T-helper 2 cell (primary cell): ENCODE data around the gene ANKS1B.

Source experiments
- DNase-seq, 5 experiments: peaks; one replicate each; pipeline versions ENCODE4 v3.0.0 to v3.0.0-alpha.2; 2012 to 2022

Gene ANKS1B

DNA sequence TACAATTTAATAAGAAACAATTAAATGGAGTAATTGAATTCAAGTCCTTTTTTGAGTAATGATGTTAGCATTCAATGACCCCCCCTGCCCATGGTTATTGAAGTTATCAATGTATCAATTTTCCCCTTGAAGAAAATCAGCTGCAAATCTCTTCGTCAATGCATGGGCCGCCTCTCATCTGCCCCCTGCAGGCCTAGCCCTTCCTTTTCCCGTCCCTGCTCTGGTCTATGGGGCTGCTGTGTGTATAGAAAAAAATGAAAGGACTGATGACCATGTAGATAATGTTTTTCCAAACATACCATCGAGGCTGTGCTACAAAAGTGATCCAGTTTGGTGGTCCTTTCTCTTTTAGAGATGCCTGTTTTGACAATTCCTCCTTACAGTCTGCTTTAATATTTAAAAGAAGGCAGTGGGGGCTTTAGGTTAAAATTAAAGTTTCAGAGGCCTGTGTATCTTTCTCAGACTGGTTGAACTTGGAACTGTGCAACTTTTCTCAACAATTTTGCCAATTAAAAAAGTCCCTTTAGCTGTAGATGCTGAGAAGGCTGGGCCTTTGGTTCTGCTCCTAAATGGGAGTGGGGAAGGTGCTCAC is 1241.3 kb downstream of the ANKS1B start:
- DNase-seq: peak in 2 of 5 experiments; percentile 15 to 77

DNA sequence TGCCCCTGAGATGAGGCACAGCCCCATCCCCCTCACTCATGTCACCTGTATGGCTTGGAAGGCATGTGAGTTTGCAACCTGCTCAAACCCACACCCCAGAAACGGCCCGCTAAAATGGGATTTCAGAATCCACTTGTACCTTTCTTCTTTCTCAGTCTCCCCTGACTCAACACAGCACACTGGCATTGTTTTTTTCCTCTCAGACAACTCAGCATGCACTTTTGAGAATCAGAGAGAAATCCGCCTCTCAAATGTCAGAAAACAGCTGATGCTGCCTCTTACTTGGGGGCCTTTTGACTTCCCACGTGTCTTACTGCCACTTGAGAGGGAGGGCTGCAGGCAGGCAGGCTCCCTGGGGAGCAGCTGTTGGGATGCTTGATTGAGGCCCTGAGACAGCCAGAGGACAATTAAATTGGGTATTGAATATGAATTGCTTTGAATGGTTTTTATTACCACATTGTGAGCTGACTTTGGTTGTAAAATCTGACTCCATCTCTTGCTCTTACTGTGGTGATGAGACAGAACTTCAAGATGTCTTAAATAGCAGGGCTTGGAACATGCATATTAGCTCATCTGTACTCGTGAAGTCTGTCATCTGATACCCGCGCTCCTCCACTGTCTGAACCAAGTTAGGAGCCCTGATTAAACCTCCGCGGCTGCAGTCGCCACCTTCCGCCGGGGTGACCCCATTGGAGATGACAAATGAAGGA is 1243.0 kb downstream of the ANKS1B start:
- peak in 1 of 5 experiments; percentile 58 for DNase-seq

DNA sequence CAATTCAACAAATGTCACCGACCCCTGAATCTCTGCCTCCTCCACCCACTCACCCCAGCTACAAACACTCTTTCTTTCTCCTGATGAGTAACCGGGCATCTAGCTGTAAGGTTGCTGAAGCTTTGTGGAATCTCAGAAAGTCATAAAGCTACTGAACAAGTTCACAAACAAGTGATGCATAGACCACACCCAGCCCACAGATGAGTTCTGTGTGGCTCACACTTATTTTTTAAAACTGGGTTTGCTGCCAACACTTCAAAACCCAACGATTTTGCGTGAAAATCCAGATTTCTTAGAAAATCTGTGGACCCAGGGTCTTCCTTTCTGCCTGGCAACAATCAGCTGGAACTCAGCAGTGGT is 1243.6 kb downstream of the ANKS1B start:
- DNase-seq: peak in 2 of 5 experiments; percentile 5 to 79

DNA sequence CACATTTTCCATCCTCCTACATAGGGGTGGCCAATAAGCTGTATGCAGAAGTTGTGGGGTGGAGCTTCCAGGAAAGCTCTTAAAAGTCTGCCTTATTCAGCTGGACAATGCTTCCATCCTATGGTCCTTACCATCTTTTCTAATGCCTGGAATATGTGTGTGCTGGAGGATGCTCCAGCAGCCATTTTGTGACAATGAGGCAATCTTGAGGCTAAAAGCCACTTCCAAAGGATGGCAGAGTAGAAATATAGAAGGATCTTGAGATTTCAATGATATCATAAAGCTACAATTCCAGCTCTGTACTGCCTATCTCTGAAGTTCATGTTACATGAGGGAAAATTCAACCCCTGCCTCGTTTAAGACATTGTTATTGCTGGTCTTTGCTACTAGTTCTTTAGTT is 1244.0 kb downstream of the ANKS1B start:
- DNase-seq: no peak

DNA sequence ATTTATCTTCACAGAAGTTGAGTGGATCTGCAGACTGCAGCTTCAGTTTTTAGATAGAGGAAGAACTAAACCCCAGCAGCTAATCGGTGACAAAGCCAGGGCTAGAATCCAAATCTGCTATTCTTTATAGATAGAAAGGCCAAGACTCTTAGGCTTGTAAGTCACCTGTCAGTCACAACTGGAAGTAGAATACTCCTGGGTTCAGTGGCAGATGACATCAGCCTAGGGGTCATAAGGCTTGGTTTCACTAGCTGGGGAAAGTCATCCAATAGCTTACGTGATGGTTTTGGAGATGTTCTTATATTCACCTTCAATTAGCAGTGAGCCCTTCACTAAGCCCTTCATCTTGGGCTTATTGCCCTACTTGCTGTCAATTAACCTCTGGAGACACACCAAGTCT is 1246.2 kb downstream of the ANKS1B start:
- no peak for DNase-seq

DNA sequence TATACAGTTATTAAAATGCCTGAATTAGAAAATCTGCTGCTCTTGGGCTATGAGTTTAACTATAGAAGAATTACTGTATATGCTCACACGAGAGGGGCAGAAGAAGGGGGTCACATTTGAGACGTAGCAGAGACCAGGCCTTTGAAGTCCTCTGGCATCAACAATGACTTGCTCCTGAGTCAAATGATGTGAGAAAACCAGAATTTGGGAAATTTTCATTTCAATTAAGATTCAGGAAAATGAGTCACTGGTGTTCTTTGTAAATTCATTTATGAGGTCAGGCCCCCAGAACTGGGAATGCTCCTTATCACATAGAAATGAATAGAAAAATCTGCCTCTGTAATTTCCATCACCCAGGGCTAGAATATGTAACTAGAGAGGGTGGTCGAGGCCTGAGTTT is 1246.7 kb downstream of the ANKS1B start:
- no peak for DNase-seq

DNA sequence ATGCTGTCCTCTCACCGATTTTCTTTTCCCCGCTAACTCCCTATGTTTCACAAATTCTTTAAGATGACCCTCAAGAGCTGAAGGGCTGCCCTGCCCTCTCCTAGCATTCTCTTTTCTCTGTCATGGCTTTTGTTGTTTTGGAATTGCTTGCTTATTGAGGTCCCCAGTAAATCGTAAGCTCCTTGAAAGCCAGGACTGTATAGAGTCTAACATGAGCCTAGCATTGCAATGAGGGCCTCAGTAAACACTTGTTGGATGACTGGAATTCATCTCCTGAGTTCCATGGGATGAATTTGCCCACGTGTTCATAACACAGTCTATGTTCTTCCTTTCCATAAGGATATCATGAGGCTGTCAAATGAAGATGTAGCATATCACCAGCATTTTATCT is 1247.4 kb downstream of the ANKS1B start:
- DNase-seq: no peak

DNA sequence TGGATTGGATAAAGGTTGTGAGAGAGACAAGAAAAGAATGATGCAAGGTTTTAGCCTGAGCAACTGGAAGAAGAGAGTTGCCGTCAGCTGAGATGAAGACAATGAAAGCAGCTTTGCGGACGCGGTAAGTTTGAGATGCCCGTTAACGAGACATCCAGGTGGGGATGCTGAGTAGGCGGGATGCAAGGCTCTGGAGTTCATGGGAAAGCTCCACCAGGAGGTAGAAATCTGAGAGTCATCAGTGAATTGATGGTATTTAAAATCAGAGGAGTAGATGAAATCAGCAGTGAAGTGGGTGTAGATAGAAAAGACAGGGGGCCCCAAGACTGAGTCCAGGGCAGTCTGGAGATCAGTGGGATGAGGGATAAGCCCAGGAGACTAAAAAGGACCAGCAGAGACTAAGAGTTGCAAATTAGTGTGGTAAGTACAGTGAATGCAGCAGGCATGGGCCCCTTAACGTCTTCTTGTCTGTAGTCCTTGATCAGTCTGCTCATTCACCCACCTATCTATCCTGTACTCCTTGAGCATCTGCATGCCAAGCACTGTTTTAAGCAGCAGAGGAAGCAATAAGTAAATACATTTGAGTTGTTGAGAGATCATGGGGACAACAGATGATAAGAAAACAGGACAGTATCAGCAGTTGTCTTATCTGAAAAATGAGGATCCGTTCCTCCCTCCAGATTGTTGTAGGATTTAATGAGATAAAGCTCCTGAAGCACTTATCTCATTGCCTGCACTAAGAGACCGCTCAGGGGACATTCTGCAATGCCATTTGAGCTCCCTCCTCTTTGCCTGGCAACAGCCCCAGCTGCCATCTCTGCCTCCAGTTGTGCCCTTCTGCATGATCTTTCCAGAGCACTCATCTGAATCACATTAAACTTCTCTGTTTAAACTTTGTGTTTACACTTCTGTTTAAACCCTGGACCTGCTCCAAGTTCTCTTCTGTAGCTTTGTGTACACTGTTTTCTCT is 1248.1 kb downstream of the ANKS1B start:
- no peak for DNase-seq

DNA sequence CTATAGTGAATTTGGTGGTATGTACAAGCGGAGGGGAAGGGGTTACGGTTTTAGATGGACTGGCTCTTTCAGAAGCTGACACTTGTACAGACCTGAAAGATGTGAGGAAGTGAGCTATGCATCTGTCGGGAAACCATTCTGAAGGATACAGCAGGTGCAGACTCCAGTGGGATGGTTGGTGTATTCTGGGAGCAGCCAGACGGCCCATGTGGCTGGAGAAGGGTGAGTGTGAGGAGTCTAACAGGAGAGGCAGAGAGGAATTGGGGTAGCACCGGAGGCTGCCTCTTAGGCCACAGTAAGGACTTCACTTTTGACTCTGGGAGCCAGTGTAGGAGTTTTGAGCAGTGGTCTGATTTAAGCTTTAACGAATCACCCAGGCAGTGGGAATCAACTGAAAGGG is 1248.9 kb downstream of the ANKS1B start:
- no peak for DNase-seq

DNA sequence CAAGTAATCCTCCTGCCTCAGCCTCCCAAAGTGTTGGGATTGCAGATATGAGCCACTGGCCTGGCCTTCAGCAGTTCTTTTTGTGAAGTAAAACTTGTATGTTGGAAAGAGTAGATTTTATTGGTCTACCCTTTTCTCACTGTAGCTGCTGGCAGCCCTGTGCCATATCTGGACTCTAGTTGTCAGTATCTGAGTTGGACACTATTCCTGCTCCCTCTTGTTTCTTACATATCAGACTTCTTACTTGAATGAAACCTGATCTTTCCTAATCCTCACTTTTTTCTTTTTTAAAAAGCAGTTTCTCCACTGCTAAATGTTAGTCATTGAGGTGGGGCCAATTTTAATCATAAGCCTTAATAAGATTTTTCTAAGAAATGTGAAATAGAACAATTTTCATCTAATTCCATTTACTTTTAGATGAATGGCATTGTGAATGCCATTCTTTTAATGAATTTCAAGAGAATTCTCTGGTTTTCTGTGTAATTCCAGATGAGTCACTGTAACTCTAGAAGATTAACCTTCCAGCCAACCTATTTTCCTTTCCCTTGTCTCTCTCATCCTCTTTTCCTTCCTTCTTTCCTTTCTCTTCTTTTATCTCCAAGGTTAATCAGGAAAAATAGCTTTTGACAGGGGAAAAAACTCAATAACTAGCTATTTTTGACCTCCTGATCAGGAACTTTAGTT is 1250.9 kb downstream of the ANKS1B start:
- no peak for DNase-seq

DNA sequence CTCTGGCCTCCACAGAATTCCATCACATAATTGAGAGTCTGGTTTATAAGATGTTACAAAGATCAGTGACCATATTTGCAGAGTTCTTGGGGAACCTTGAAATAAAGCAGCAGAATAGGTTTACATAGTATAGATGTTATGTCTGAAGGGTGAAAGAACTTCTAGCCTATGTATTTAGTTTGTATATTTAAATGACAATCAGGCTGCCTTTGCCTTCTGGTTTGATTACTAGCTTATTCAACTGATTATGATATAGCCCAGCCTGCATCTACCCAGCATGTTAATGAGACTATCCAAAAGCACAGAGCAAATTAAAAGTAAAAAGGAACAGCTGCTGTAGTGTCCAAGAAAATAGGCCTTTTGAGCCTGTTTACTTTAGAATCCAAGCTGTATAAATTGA is 1254.3 kb downstream of the ANKS1B start:
- DNase-seq: no peak

DNA sequence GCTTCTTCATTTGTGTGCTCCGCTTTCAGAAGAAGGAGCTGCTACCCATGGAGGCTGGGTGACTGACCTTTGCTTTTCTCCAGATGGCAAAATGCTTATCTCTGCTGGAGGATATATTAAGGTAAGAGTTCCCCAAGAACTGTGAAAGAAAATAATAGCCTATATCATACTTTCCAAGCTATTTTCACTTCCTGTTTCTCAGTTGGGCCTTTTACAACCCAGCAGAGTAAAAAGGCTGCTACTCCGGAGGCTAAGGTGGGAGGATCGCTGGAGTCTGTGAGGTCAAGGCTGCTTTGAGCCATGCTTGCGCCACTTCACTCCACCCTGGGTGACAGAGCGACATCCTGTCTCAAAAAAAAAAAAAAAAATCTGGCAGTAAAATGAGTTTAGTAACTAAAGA is 1257.5 kb downstream of the ANKS1B start:
- no peak for DNase-seq

DNA sequence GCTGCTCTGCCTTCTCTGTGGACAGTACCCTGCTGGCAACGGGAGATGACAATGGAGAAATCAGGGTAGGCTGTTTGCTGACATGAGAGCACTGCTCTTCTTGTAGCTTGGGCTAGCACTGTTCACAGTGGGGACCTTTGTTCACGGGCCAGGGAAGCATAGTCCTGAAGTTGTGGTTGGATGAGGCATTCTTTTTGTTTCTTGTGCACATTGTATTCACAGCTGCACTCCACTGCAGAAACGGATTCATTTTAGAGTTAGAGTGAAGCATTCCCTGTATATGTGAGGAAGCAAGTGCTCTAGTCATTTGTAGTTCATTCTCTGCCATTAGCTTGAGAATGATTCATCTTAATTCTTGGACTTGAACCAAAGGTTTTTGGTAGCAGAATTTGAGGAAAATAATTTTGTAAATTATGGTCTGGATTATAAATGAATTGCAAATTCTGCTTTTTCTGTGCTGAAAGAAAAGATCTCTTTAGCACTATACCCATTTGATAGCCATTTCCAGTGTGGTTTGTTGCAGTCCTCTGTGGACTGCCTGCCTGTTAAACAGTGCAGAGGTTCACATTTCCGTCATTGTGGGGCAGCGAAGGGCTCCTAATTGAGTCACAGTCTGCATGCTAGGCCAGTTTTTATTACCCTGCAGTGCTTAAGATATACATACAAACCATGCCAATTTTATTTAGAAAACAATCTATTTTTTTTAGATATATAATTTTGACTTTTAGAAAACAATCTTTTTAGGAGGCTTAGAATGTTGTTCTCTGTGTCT is 1259.1 kb downstream of the ANKS1B start:
- peak in 2 of 5 experiments; percentile 27 to 76 for DNase-seq

DNA sequence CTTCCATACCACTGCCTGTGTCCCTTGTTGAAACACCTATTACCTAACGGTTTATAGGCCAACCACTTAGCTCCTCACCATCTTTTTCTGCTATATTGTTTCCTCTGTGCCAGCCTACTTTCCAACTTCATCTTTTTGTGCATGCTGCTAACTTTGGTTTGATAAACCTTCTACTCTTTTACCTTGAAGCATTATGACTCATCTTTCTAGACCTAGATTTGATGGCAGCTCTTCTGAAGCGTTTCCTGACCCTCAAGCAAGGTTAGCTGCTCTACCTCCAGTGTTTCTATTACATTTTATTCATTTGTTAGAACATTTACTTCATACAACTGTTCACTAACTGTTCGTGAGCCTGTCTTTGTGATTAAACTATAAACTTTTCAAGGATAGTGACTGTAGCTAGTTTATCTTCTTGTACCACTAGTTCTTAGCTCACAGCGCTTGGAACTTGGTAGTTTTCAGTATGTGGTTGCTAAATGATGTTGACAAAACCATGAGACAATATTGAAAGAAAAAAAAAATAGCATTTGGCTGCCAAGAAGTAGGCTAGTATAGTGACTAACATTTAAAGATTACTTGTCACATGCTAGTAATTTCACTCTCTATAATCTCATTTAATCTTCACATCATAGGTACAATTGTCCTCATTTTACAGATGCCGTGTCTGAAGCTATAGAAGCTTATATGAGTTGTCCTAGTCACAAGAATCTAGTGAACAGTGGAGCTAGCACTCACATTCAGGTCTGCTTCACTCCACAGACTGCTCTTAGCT is 1260.2 kb downstream of the ANKS1B start:
- peak in 1 of 5 experiments; percentile 72 for DNase-seq

DNA sequence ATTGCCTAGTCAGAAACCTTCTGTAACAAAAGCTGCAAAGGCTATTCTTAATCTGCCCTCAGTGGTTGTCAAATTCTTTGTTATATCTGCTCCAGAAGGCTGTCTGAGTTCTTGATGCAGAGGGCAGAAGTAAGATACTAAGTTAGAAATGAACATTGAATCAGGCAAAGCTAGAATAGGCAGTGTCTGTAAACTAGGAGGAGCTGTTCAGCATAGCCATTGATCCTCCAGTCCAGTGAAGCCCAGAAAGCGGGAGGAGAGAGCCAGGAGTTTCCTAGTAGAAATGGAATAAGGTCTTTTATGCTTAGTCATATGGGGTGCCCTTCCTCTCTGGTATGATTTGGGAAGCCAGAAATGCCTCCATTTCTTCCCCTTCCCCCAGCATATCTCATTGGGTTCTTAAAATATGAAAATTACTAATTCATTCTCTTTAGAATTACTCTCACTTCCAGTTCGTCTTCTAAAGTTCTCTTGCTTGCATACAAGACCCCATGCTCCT is 1263.5 kb downstream of the ANKS1B start:
- DNase-seq: no peak

DNA sequence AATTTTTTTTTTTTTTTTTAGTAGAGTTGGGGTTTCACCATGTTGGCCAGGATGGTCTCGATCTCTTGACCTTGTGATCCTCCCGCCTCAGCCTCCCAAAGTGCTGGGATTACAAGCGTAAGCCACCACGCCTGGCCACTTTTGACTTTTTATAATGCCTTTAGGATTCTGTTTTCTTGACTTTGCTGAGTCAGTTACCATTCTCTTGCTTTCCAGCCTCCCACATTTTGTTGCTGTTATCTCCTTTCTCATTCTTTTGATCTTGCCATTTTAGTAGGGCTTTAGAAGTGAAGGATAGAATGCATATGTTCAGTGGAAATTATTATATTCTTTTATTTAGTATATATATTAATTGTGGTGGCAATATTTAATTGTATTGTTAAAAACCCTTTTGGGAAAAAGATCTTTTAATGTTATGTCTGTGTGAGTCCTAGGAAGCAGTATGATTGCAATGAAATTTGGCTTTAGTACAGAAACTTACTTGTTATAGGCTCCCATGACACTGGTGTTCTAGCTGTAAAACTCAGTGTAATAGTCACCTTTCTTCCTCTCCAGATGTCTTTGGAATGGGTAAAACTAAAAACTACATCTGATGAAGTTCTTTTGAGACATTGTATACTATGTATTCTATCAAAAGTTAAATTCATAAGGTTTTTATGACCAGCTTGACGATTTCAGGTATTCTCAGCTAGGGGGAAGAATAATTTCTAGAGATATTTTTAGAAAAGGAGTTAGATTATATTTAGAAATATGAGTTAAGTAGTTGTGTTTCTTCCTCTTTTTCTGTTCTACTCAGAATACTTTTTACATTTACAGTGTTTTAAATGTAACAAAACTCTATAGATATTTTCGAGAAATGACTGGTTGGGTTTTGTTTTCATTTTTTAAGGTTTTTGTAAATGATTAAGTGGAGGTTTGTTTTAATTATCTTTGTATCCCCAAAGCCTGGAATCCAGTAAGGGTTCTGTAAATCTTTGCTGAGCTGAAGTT is 1264.9 kb downstream of the ANKS1B start:
- DNase-seq: no peak

DNA sequence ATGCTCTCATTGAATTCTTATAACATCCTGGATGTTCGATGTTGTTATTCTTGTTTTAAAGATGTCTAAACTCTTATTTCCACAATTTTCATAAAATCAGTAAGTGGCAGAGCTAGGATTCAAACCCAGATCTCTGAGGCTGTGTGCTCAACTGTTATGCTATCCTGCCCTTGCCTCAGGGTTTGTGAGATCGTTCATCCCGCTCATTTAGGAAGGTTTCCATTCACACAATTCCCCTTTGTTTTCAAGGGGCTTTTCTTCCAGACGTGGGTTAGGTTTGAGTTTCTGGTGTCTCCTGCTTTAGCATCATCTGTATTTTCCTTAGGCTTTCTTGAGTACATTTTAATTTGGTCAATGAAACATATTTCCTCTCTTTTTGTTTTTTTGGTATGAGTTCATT is 1270.3 kb downstream of the ANKS1B start:
- no peak for DNase-seq

DNA sequence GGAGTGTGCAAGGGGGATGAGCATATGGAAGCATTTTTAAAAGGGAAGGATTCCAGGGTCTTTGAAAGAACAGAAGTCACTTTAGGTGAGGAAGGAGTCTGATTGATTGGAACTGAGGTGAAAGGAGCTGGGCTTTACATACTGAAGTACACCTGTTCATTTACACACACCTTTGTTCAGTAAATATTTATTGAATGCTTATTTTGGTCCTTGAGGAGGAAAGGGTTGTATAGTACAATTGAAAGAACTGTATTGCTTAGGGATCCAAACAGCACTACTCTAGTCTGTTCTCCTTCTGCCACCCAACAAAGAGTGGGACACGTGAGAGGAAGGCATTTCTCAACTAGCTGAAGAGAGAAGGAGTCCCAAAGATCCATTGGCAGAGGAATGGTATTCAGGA is 1275.7 kb downstream of the ANKS1B start:
- no peak for DNase-seq

DNA sequence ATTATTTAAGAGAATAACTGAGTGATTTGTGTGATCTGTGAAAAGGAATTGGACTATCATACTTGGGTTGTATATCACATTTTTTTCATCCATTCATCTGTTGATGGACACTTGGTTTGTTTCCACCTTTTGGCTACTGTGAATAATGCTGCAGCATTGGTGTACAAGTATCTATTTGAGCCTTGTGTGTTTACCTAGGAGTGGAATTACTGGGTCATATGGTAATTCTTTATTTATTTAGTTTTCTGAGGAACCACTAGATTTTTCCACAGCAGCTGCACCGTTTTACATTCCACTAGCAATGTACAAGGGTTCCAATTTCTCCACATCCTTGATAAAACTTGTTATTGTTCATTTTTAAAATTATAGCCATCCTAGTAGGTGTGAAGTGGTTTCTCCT is 1283.6 kb downstream of the ANKS1B start:
- DNase-seq: no peak

DNA sequence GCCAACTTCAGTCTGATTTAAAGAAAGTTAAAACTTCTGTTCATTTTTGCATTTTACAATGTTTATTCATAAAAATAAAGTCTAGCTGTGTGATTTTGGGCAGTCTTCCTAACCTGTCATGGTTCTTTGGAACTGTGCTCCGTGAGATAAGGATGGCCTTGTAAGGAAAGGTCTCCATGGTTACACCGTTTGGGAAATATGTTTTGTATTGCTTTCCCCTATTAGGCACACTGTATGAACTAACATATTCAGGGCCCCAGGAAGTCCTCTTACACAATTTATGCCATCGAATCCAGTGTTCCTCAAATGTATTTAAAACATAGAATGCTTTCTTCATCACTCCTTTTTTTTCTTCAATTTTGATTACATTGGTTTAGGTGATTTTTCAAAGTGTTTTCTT is 1285.2 kb downstream of the ANKS1B start:
- DNase-seq: no peak
